Vagina (tissue), 2 donors: Measurements from ENCODE around the gene GNG4. TPM values are rescaled to one million over a fixed set of nuclear protein-coding genes. Genes with fewer than 3 reads are reported as not detected.

Source experiments
- DNase-seq, 2 donors: peaks; one replicate each; pipeline ENCODE4 v3.0.0-alpha.2; 2017; ENCODE audit errors: extremely low spot score in 2 of 2
- H3K27ac ChIP-seq: fragments of 200-600 bp; sonication (generic); one replicate; pipeline ENCODE4 v1.5.1; 2019
- H3K27me3 ChIP-seq: fragments of 200-600 bp; sonication (generic); one replicate; pipeline ENCODE4 v1.5.1; 2019
- H3K36me3 ChIP-seq, 2 donors: fragments of 200-600 bp; sonication (generic); one replicate each; pipeline ENCODE4 v1.5.1; 2017 to 2019
- H3K4me1 ChIP-seq: fragments of 200-600 bp; sonication (generic); one replicate; pipeline ENCODE4 v1.5.1; 2019
- H3K4me3 ChIP-seq, 2 donors: fragments of 200-600 bp; sonication (generic); 1 replicate in 1 of 2; 2 replicates in 1 of 2; pipeline ENCODE4 v1.5.1; 2016 to 2019
- H3K9me3 ChIP-seq: fragments of 200-600 bp; sonication (generic); one replicate; pipeline ENCODE4 v1.5.1; 2019
- CTCF ChIP-seq, 3 experiments: fragments of 450-650 bp in 2 of 3; fragments of 200-600 bp in 1 of 3; sonication (generic) in 1 of 3; IDR thresholded peaks; one replicate each; pipeline ENCODE4 v1.5.1; 2017 to 2019; ENCODE audit warnings: antibody characterized with exemption in 3 of 3, mild to moderate bottlenecking in 2 of 3, moderate library complexity in 2 of 3
- POLR2A ChIP-seq, 2 donors: fragments of 450-650 bp; IDR thresholded peaks; one replicate each; pipeline ENCODE4 v1.6.1; 2017; ENCODE audit warnings: antibody characterized with exemption in 2 of 2, mild to moderate bottlenecking in 2 of 2, moderate library complexity in 2 of 2
- POLR2AphosphoS5 ChIP-seq, 2 donors: sonication (generic); formaldehyde crosslinking; IDR thresholded peaks; one replicate each; pipeline ENCODE4 v1.9.0; 2017; ENCODE audit warnings: antibody characterized with exemption in 2 of 2, mild to moderate bottlenecking in 2 of 2, low read depth in 1 of 2; ENCODE audit not compliant: insufficient read depth in 1 of 2
- intact Hi-C: fragments of 100-400 bp; cut with DNase I; formaldehyde crosslinking; loops from one replicate; pipeline ENCODE4 v1.15.1; 2023
- total RNA-seq: library from RNA; depleted of rRNA; stranded (reverse); fragments of >200 nt; gene quantifications from one replicate; pipeline ENCODE4 v1.2.3, GENCODE V29; 2016

GNG4 gene
- total RNA-seq, 1 donor from 2014 or later, result 6.6 TPM

- Histone ChIP-seq H3K36me3 (no peaks in the 10 kb centered on the region), H3K4me3 (no peak overlapping the region), H3K4me1 (no peaks in the 10 kb centered on the region), H3K27ac (no peak overlapping the region), H3K9me3 (no peaks in the 10 kb centered on the region), H3K27me3 (no peaks in the 10 kb centered on the region)
- DNase-seq, result no peak
- no peak for TF ChIP-seq POLR2A (IDR thresholded peaks at IDR 0.05)
- TF ChIP-seq CTCF (IDR thresholded peaks at IDR 0.05), result no peak
- no peak for TF ChIP-seq POLR2AphosphoS5 (IDR thresholded peaks at IDR 0.05; ENCODE audit: insufficient read depth in 1 of 2, low read depth in 1 of 2)
- intact Hi-C loops, result no loop called here
These were observed 124.3 kb downstream of the GNG4 start for GRCh38 chr1:235525314-235525713.

GRCh38 chr1:235516862-235517446, 132.6 kb downstream of the GNG4 start:
- Histone ChIP-seq H3K4me1 (no peaks in the 10 kb centered on the region), H3K27me3 (no peaks in the 10 kb centered on the region), H3K4me3 (no peak overlapping the region), H3K36me3 (no peaks in the 10 kb centered on the region), H3K27ac (no peak overlapping the region), H3K9me3 (no peaks in the 10 kb centered on the region)
- intact Hi-C loops, result no loop called here
- TF ChIP-seq POLR2AphosphoS5 (IDR thresholded peaks at IDR 0.05; ENCODE audit: insufficient read depth in 1 of 2, low read depth in 1 of 2) (no peak), POLR2A (IDR thresholded peaks at IDR 0.05) (no peak), CTCF (IDR thresholded peaks at IDR 0.05) (no peak)
- DNase-seq, result no peak

- no peak overlapping the region for H3K4me3 ChIP-seq
- no peaks in the 10 kb centered on the region for H3K27me3 ChIP-seq
- intact Hi-C loops, result no loop called here
These were observed 133.6 kb downstream of the GNG4 start for GRCh38 chr1:235515844-235516512.

GRCh38 chr1:235513495-235514366, 135.9 kb downstream of the GNG4 start:
- no peaks in the 10 kb centered on the region for H3K4me1 ChIP-seq
- no peaks in the 10 kb centered on the region for H3K27me3 ChIP-seq
- no peak for DNase-seq
- TF ChIP-seq POLR2A (IDR thresholded peaks at IDR 0.05) (no peak), POLR2AphosphoS5 (IDR thresholded peaks at IDR 0.05; ENCODE audit: insufficient read depth in 1 of 2, low read depth in 1 of 2) (no peak), CTCF (IDR thresholded peaks at IDR 0.05) (peak; percentile 70 to 77 (median 71))
- no peaks in the 10 kb centered on the region for H3K36me3 ChIP-seq
- no peak overlapping the region for H3K27ac ChIP-seq
- intact Hi-C loops, result no loop called here
- H3K9me3 ChIP-seq, result no peaks in the 10 kb centered on the region
- H3K4me3 ChIP-seq, result no peak overlapping the region

More at GRCh38 chr1:235515844-235516512, 133.6 kb downstream of the GNG4 start:
- Histone ChIP-seq H3K36me3 (no peaks in the 10 kb centered on the region), H3K4me1 (no peaks in the 10 kb centered on the region), H3K9me3 (no peaks in the 10 kb centered on the region), H3K27ac (no peak overlapping the region)
- no peak for DNase-seq
- TF ChIP-seq POLR2AphosphoS5 (IDR thresholded peaks at IDR 0.05; ENCODE audit: insufficient read depth in 1 of 2, low read depth in 1 of 2), result no peak
- TF ChIP-seq CTCF (IDR thresholded peaks at IDR 0.05), result no peak
- TF ChIP-seq POLR2A (IDR thresholded peaks at IDR 0.05), result no peak
